Suppressor macrophage treated with lipopolysaccharide for 1 hour (primary cell): ENCODE measurements around the gene CBY1.

Source experiments
- DNase-seq, 3 donors: peaks; one replicate each; pipeline ENCODE4 v3.0.0-alpha.2; 2020 to 2022

The CBY1 gene

GRCh38 chr22:38652859-38653258 is 3.6 kb upstream of the CBY1 start:
- no peak for DNase-seq

- DNase-seq, result no peak
Measured at GRCh38 chr22:38653741-38654140, 2.7 kb upstream of the CBY1 start.

GRCh38 chr22:38655519-38656255 is 751 bp upstream of the CBY1 start:
- DNase-seq, result no peak

- DNase-seq, result peak in 1 of 3 donors; percentile 18
Measured at GRCh38 chr22:38657045-38657909, 839 bp downstream of the CBY1 start.

GRCh38 chr22:38674888-38675287 is 18.4 kb downstream of the CBY1 start:
- no peak for DNase-seq

- no peak for DNase-seq
Measured at GRCh38 chr22:38675833-38676232, 19.4 kb downstream of the CBY1 start.

- DNase-seq, result peak; percentile 92 to 96 (median 95)
Measured at GRCh38 chr22:38681582-38682335, 25.3 kb downstream of the CBY1 start, which contains the start of gene TOMM22. TSS of gene TOMM22 (plus strand) at chr22:38681957. CDS start at chr22:38681979, 22 bp downstream.

- no peak for DNase-seq
Measured at GRCh38 chr22:38684895-38685294, 28.5 kb downstream of the CBY1 start.

- no peak for DNase-seq
Measured at GRCh38 chr22:38685761-38686160, 29.3 kb downstream of the CBY1 start.

- DNase-seq, result no peak
Measured at GRCh38 chr22:38689651-38690050, 33.2 kb downstream of the CBY1 start.

GRCh38 chr22:38694049-38694448 is 37.6 kb downstream of the CBY1 start:
- DNase-seq, result no peak

- peak; percentile 47 to 72 (median 58) for DNase-seq
Measured at GRCh38 chr22:38694940-38695339, 38.5 kb downstream of the CBY1 start.

- DNase-seq, result peak; percentile 64 to 82 (median 81)
Measured at GRCh38 chr22:38696606-38697424, 40.4 kb downstream of the CBY1 start.

- no peak for DNase-seq
Measured at GRCh38 chr22:38697425-38698089, 41.1 kb downstream of the CBY1 start.

- DNase-seq, result no peak
Measured at GRCh38 chr22:38698407-38699094, 42.1 kb downstream of the CBY1 start.

GRCh38 chr22:38699143-38699542 is 42.7 kb downstream of the CBY1 start:
- DNase-seq, result no peak

GRCh38 chr22:38699784-38700183 is 43.3 kb downstream of the CBY1 start:
- no peak for DNase-seq

- DNase-seq, result peak; percentile 88 to 94 (median 88)
Measured at GRCh38 chr22:38700270-38700788, 43.9 kb downstream of the CBY1 start.

- DNase-seq, result peak; percentile 97 to 99 (median 99)
Measured at GRCh38 chr22:38700789-38701628, 44.6 kb downstream of the CBY1 start, which contains the start of gene JOSD1. TSS of gene JOSD1 (minus strand) at chr22:38700943. CDS start at chr22:38699987, 956 bp downstream.
